GM12873 (cell line): ENCODE data around the gene PISD.

ENCODE experiments used
- TF ChIP-seq, protein P1 (sequence below): IDR thresholded peaks from 2 replicates; pipeline ENCODE4 v1.5.1; 2012; ENCODE audit warnings: low read depth, mild to moderate bottlenecking, moderate library complexity, low read length, control low read depth; ENCODE audit not compliant: insufficient read depth; ENCODE audit errors: missing control alignments

PISD gene

DNA sequence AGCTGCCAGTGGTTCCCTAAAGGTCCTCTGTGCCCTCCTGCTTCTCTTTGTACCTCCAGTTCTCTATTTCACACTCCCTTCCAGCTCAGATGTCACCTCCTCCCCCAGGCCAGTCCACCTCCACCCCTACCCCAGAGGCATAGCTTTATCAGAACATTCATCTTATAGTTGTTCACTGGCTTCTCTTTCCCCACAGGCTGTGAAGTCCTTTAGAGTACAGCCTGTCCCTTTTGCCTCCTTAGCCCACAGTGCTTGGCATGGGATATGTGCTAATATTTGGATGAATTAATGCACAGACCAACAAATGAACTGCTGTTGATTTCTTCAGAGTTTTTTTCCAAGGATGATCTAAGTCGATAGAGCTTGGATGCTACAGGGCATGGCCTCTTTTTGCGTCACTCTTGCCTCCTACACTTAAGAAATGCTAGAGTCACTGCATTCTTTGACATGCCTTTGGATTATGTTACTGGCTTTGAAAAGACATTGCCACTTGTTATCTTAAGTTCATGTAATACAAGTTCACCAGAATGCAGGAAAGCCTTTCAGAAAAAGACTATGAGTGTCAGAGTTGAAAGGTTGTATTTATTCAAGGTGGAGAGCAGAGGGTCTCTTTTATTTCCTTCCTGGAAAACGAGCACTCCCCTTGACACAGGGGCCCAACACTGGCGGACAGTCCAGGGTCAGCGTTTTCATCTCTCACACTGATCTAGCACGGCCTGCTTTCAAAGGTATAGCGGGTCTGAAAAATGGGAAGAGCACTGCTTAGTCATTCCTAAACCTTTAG lies 75.7 kb downstream of the PISD start:
- TF ChIP-seq, protein P1, sequence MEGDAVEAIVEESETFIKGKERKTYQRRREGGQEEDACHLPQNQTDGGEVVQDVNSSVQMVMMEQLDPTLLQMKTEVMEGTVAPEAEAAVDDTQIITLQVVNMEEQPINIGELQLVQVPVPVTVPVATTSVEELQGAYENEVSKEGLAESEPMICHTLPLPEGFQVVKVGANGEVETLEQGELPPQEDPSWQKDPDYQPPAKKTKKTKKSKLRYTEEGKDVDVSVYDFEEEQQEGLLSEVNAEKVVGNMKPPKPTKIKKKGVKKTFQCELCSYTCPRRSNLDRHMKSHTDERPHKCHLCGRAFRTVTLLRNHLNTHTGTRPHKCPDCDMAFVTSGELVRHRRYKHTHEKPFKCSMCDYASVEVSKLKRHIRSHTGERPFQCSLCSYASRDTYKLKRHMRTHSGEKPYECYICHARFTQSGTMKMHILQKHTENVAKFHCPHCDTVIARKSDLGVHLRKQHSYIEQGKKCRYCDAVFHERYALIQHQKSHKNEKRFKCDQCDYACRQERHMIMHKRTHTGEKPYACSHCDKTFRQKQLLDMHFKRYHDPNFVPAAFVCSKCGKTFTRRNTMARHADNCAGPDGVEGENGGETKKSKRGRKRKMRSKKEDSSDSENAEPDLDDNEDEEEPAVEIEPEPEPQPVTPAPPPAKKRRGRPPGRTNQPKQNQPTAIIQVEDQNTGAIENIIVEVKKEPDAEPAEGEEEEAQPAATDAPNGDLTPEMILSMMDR, result no peak

- TF ChIP-seq, protein P1, result no peak
Measured at GRCh38 chr22:31585161-31585859, 76.7 kb downstream of the PISD start.

- TF ChIP-seq, protein P1, result no peak
Measured at GRCh38 chr22:31584804-31585160, 77.2 kb downstream of the PISD start.

DNA sequence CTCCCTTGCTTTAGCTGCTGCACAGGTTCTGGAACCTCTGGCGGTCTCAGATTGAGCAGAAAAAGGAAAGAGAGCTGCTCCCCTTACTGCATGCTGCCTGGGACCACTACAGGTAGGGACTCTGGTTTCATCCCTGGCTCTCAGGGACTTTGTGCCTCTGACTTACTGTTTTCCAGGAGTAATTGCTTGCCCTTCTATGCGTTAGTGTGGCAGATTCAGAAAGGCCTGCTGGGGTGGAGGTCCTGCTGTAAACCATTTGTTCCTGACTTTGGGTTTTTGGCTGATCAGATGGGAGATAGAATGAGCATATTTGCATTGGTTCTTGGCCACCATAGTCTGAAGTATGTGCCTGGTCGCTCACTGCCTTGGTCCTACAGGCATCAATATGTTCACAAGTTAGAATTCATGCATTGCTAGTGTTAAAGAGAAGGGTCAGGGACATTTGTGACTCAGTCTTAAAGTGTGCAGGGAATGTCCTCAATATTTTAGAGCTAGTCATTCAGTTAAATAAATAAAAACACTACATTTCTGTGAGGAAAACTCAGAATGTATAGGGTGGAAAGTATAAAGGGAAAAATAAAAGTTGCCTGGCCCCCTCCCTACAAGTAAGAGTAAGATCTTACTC lies 78.0 kb downstream of the PISD start:
- TF ChIP-seq, protein P1, result no peak

DNA sequence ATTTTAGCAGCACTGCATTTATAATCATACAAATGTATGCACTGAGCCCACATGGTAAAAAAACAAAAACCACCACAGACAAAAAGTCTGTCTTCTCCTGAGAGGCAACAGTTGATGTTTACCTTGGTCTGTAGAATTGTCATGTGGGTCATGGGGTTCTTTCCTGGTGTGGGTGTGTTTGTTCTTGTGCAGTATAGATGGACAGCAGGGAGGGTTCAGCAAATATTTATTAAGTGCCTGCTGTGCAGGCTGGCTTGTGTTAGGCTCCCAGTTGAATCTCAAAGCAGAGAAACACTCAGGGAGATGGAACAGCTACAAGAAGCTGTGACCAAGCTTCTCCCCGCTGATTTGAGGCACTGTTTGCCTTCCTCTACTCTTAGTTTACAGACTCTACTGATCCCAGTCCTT lies 82.2 kb downstream of the PISD start:
- TF ChIP-seq, protein P1, result no peak

GRCh38 chr22:31578171-31578570 lies 83.8 kb downstream of the PISD start:
- TF ChIP-seq, protein P1, result no peak

DNA sequence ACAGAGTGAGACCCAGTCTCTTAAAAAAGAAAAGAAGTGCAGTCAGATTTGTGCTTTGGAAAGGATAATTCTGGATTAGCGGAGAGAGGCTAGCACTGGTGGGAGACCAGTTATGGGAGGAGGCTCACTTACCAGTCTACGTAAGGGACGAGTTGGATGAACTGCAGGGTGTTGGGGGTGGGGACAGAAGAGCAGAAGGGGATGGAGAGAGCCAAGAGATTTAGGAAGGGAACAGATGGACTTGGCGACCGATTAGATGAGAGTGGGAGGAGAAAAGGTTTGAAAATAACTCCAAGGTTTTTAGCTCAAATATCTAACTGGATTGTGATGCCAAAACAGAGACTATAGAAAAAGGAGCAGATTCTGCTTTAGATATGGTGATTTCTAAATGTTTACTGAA lies 84.3 kb downstream of the PISD start:
- TF ChIP-seq, protein P1, result no peak
